ENCODE data around the gene SLC25A21.

SLC25A21 gene

GRCh38 chr14:36757734-36758601 lies 414.4 kb downstream of the SLC25A21 start:
- no peak for ATAC-seq

DNA sequence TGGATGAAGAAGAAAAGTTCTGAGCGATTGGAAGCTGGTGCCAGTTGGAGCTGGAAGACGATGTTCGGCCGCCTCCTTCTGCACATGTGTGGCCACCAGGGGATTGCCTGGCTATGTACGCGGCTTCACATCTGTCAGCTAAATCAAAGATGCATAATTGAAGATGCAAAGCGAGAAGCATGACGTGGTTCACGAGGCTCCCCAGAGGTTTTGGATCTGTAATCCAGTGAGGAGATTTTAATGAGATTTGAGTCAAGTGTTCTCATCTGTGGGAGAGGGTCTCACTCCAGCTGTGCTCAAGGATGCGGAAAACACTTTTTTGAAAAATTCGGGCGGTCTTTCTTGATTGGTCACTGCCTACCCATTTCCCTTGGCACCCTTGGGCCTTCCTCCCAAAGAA lies 416.2 kb downstream of the SLC25A21 start:
- ATAC-seq (no peak), DNase-seq (no peak)

More at GRCh38 chr14:36757734-36758601, 414.4 kb downstream of the SLC25A21 start:
- DNase-seq: no peak

- ATAC-seq: no peak
- no peak for DNase-seq
These were observed 416.6 kb downstream of the SLC25A21 start for GRCh38 chr14:36755756-36756155.

DNA sequence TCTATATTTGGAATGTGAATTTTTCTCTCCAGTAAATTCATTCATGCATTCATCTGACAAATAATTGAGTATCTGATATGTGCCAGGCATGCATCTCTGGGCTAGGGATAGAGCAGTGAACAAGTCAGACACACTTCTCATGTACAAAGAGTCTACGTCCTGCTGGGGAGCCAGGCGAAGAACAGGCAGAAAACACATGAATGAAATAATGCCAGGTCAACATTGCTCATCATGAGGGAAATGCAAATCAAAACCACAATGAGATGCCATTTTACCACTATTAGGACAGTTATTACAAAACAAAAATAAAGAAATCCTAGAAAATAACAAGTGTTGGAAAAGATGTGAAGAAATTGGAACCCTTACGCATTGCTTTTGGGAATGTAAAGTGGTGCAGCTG lies 420.5 kb downstream of the SLC25A21 start:
- DNase-seq (no peak), ATAC-seq (no peak)

- no peak for DNase-seq
- ATAC-seq: no peak
These were observed 421.3 kb downstream of the SLC25A21 start for GRCh38 chr14:36751106-36751505.

DNA sequence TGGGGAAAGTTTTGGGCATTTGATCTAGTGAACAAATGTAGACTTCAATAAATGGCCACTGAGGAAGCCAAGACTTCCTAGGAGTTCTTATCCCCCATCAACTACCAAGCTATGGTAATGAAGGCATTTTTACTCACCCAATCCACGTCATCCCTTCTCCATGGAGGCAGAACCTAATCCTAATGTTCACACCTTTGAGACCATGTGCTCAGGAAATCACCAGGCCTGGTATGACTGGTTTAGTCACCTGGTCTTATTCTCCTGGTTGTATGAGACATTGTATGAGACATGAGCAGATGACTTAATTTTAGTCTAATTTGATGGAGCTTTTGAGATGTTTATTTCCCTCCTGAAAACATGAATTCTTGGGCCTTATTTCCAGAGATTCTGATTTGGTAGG lies 422.2 kb downstream of the SLC25A21 start:
- no peak for DNase-seq
- ATAC-seq: no peak

GRCh38 chr14:36748610-36749213 lies 423.7 kb downstream of the SLC25A21 start:
- no peak for ATAC-seq
- DNase-seq: no peak

GRCh38 chr14:36747411-36748184 lies 424.8 kb downstream of the SLC25A21 start:
- no peak for ATAC-seq
- DNase-seq: no peak

DNA sequence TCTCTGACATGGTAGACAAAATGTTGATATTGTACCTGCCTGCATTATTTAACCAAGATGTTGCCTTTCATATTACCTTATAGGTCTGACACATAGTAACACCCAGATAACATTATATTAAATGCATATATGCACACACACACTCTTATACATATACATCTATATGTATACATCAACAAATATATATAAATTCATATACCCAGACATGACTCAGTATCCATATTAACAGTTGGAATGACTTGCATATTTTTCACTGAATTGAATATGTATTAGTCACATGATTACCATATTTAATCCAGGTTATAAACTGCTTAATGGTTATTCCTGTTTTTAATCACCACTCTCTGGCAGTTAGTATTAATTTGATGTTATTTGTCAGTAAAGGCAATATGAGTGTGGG lies 425.5 kb downstream of the SLC25A21 start:
- ATAC-seq: no peak
- no peak for DNase-seq

DNA sequence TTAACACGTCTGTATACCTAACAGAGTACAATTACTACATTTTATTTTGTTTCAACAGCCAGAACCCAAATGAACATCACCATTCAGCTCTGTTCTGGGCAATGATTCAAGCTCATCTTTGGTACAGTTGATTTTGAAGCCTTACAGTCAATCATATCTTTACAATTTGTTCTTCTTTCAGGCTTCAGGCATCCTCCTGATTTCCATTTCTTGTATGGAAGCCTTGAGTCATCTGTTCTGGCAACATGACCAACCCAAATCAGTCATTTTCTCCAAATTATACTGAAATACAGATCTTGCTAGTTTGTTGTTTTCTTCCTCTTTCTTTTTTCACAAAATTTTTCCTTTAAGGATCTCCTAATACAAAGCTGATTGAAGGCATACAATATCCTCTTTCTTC lies 430.5 kb downstream of the SLC25A21 start:
- no peak for ATAC-seq
- DNase-seq: no peak

- ATAC-seq (no peak), DNase-seq (no peak)
These were observed 434.1 kb downstream of the SLC25A21 start for GRCh38 chr14:36738269-36738668.

- DNase-seq (no peak), ATAC-seq (no peak)
These were observed 446.3 kb downstream of the SLC25A21 start for GRCh38 chr14:36726128-36726527.

GRCh38 chr14:36724162-36724561 lies 448.2 kb downstream of the SLC25A21 start:
- no peak for ATAC-seq
- DNase-seq: no peak

- ATAC-seq (no peak), DNase-seq (no peak)
These were observed 448.9 kb downstream of the SLC25A21 start for GRCh38 chr14:36723530-36723929.

GRCh38 chr14:36721877-36722276 lies 450.5 kb downstream of the SLC25A21 start:
- ATAC-seq (no peak), DNase-seq (no peak)

DNA sequence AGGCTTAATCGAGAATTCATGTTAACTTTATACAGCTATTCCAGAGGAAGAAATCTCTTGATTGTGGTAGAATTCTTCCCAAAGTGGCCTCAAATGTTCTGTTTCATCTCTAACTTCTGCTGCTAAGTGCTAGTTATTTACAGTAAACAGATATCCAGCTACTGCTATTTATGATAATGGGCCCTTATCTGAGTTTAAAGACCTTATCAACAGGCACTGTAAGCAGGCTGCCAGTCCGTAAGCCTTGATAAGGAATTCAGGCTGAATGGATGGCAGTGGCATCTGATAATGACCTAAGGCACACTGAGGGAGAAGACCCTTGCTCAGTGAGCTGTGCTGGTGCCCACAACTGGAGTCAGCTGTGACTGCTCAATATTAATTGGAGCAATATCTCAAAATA lies 451.7 kb downstream of the SLC25A21 start:
- DNase-seq: no peak
- no peak for ATAC-seq

DNA sequence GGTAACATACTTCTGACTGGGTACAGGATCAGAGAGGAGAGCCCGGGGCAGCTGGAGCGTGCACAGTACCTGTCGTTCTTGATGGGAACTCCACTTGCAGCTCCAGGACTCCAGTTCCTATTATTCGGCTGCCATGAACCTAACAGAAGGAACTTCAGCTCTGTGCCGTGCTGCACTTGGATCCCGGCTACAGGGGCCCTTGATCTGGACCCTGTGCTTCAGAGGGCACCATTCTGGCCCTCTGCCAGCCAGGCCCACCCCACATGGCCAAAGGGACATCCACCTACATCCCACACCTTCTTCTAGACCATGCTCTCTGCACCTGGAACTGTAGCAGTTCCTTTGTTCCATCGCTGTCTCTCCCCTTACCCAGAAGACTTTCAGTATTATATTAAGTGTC lies 452.6 kb downstream of the SLC25A21 start:
- ATAC-seq (no peak), DNase-seq (no peak)

DNA sequence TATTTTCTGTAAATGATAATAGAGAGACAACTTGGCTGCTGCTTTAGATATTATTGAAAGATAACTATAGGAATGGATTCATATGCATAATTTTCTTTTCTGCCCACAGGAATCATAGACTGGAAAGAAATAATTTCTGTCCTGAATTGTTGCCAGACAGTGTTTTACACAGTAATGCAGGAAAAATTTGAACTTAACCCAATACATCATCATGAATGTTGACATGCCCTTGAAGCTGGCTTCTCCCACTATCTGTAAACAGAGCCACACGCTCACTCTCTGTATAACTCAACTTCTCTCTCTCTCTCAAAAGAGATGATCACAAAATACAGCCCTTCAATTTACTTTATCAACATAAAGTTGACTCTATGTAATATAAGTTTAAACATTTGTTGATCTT lies 454.2 kb downstream of the SLC25A21 start:
- no peak for DNase-seq

GRCh38 chr14:36717363-36717762 lies 455.0 kb downstream of the SLC25A21 start:
- no peak for ATAC-seq
- no peak for DNase-seq

More for the DNA sequence above, 454.2 kb downstream of the SLC25A21 start:
- ATAC-seq: no peak

GRCh38 chr14:36716614-36717184 lies 455.7 kb downstream of the SLC25A21 start:
- ATAC-seq (no peak), DNase-seq (no peak)

- no peak for DNase-seq
- ATAC-seq: no peak
These were observed 458.3 kb downstream of the SLC25A21 start for GRCh38 chr14:36713960-36714703.

DNA sequence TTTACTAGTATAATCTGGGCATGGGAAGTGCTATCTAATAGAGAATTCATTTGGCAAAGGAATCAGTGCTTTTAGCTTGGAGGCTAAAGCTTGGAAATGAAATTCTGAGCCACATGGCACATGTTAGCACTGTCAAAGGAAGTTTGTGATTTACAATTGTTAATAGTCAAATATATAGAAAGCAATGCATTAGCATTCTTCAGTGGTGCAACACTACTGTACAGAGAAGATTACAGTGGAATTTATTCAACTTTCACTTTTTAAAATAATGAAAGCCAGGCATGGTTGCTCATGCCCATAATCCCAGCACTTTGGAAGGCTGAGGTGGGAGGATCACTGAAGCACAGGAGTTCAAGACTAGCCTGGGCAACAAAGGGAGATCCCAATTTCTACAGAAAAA lies 464.8 kb downstream of the SLC25A21 start:
- no peak for DNase-seq
- no peak for ATAC-seq

All from stimulated activated naive CD8-positive, alpha-beta T cell treated with anti-CD3 and anti-CD28 coated beads, Interleukin-15, Interleukin-2, amounts not matched to agents 100 U/mL and 50 U/mL, for 24 hours (primary cell).